Measurements from ENCODE around the gene POLR2H. TPM values are rescaled to one million over a fixed set of nuclear protein-coding genes. Genes with fewer than 3 reads are reported as not detected.
A peak's percentile ranks its signal among the peaks of the same experiment; 100 is the strongest.

POLR2H gene
- total and polyA plus RNA-seq, 2 of the 4 experiments (the other 2 are of a cell fraction): 47.7 to 130 TPM

DNA sequence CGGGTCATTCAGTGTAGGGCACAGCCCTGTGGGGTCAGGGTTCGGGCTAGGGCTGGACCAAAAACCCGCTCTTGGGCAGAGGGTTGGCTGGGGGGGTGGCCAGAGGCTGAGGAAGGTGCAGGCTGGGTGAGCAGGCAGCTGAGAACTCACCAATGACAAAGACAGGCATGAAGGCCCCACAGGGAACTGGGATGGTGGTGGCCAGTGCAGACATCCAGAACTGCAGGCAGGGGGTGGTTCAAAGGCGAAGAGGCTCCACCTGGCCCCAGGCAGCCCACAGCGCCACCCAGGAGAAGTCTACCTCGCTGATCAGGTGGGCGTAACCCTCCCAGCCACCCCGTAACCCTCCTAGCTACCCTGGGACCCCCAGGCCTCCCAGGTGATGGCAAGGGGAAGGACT lies 6.8 kb upstream of the POLR2H start:
- H3K27ac ChIP-seq (ENCODE audit: insufficient read depth, low read length): no peak overlapping the region
- H2BK15ac ChIP-seq (ENCODE audit: low read depth, low read length): no peak overlapping the region
- H3K18ac ChIP-seq (ENCODE audit: low read depth, low read length): no peak overlapping the region
- H3K14ac ChIP-seq (replicated peaks; ENCODE audit: low read depth, low read length): no peak overlapping the region
- H3K9me3 ChIP-seq (ENCODE audit: control insufficient read depth, insufficient read depth, low read length): no peaks in the 10 kb centered on the region
- TF ChIP-seq BHLHE40 (IDR thresholded peaks at IDR 0.05; ENCODE audit: low read depth, low read length): no peak
- TF ChIP-seq, protein P1, sequence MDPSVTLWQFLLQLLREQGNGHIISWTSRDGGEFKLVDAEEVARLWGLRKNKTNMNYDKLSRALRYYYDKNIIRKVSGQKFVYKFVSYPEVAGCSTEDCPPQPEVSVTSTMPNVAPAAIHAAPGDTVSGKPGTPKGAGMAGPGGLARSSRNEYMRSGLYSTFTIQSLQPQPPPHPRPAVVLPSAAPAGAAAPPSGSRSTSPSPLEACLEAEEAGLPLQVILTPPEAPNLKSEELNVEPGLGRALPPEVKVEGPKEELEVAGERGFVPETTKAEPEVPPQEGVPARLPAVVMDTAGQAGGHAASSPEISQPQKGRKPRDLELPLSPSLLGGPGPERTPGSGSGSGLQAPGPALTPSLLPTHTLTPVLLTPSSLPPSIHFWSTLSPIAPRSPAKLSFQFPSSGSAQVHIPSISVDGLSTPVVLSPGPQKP (IDR thresholded peaks at IDR 0.05; ENCODE audit: borderline replicate concordance, low read depth, low read length): no peak
- POLR2A ChIA-PET (ENCODE audit: unreplicated experiment): no interaction called here
- dilution Hi-C loops (cut with HindIII; ENCODE audit: low sequenced_read_pairs, unreplicated experiment) (loop anchor here (25.0 kb wide), 1 partner anchor 183 kb away; no protein-coding TSS in a partner anchor), in situ Hi-C loops (cut with MboI; ENCODE audit: low sequenced_read_pairs) (no loop called here), intact Hi-C loops (cut with micrococcal nuclease) (no loop called here)
- no peak overlapping the region for H3K9ac ChIP-seq (ENCODE audit: low read depth, low read length)
- DNase-seq: no peak
- H2BK120ac ChIP-seq (ENCODE audit: low read depth, low read length): no peak overlapping the region
- no peak overlapping the region for H3K4me2 ChIP-seq (ENCODE audit: low read depth, low read length)
- H2BK20ac ChIP-seq (ENCODE audit: low read depth, low read length): no peak overlapping the region
- H3K36me3 ChIP-seq (ENCODE audit: control insufficient read depth, insufficient read depth, low read length): peaks cover 22% of the 10 kb centered on the region
- WGBS, 2 experiments (ENCODE audit: extremely low coverage in 2 of 2, insufficient read length in 1 of 2): 67% methylated on average over 3 of the region's 8 CpGs; no CpG with 5 or more reads in 1 of the 2 experiments
- H3K4me3 ChIP-seq (ENCODE audit: insufficient read depth, low read depth, low read length): no peak overlapping the region
- H3K23ac ChIP-seq (ENCODE audit: low read depth, low read length): no peak overlapping the region
- no peaks in the 10 kb centered on the region for H3K4me1 ChIP-seq (ENCODE audit: control insufficient read depth, insufficient read depth, low read length)
- H4K8ac ChIP-seq (ENCODE audit: low read depth in 2 of 2, low read length in 2 of 2): no peak overlapping the region
- peaks cover 9% of the 10 kb centered on the region; the same call in 1 of the 2 replicates for H3K9me1 ChIP-seq (ENCODE audit: insufficient read depth, low read length)
- no TSS peak for BruUV-seq (replicated peaks)
- no peaks in the 10 kb centered on the region for H3K79me1 ChIP-seq (ENCODE audit: low read depth in 1 of 2, low read length in 2 of 2)
- peak overlapping the region; percentile 53 for H2AK9ac ChIP-seq (replicated peaks; ENCODE audit: low read depth, low read length, poor library complexity)
- H3K56ac ChIP-seq (ENCODE audit: extremely low read depth, insufficient read depth, low read length): no peak overlapping the region
- CTCF ChIA-PET: interaction anchor here (0.5 kb wide), 1 partner anchor 14 kb away, joined by 3 read pairs; no protein-coding TSS in a partner anchor
- H2BK5ac ChIP-seq (ENCODE audit: low read depth, low read length, poor library complexity, severe bottlenecking): no peak overlapping the region
- H3K4ac ChIP-seq (ENCODE audit: low read depth, low read length): no peak overlapping the region
- no peak for ATAC-seq (ENCODE audit: low read depth)
- H4K5ac ChIP-seq (ENCODE audit: low read depth, low read length): no peak overlapping the region
- no peaks in the 10 kb centered on the region; the same call in 1 of the 2 replicates for H4K20me1 ChIP-seq (ENCODE audit: insufficient read depth, low read length)
- H2AK5ac ChIP-seq (ENCODE audit: low read depth, low read length): no peak overlapping the region
- no peaks in the 10 kb centered on the region for H3K27me3 ChIP-seq (ENCODE audit: control insufficient read depth, insufficient read depth, low read length)
- H2AFZ ChIP-seq (replicated peaks; ENCODE audit: low read length, poor library complexity): peak overlapping the region; percentile 49
- no peak overlapping the region for H4K91ac ChIP-seq (ENCODE audit: insufficient read depth, low read depth, low read length)

Measured in IMR-90 (cell line).